GM18502 (cell line): Measurements from ENCODE around the gene NEDD4L.

ENCODE experiments used
- ATAC-seq: cut with Tn5 transposase; IDR thresholded peaks from one replicate; pipeline ENCODE4 v1.9.1; 2021; ENCODE audit warnings: mild to moderate bottlenecking; ENCODE audit not compliant: unreplicated experiment, poor library complexity

The NEDD4L gene

GRCh38 chr18:58201268-58201667, 157.2 kb downstream of the NEDD4L start:
- no peak for ATAC-seq

GRCh38 chr18:58201733-58202730, 158.0 kb downstream of the NEDD4L start:
- ATAC-seq = no peak

GRCh38 chr18:58204776-58205442, 160.9 kb downstream of the NEDD4L start:
- no peak for ATAC-seq

- ATAC-seq = no peak
Measured at GRCh38 chr18:58205443-58206160, 161.6 kb downstream of the NEDD4L start.

GRCh38 chr18:58207520-58208152, 163.6 kb downstream of the NEDD4L start:
- ATAC-seq = no peak

- no peak for ATAC-seq
Measured at GRCh38 chr18:58208207-58208932, 164.3 kb downstream of the NEDD4L start.

- ATAC-seq = no peak
Measured at GRCh38 chr18:58209326-58209725, 165.3 kb downstream of the NEDD4L start.

- no peak for ATAC-seq
Measured at GRCh38 chr18:58211510-58211909, 167.5 kb downstream of the NEDD4L start.

- no peak for ATAC-seq
Measured at GRCh38 chr18:58212274-58212673, 168.2 kb downstream of the NEDD4L start.

GRCh38 chr18:58213440-58213839, 169.4 kb downstream of the NEDD4L start:
- no peak for ATAC-seq

GRCh38 chr18:58215011-58215410, 171.0 kb downstream of the NEDD4L start:
- no peak for ATAC-seq

- peak; percentile 54 for ATAC-seq
Measured at GRCh38 chr18:58216071-58216481, 172.1 kb downstream of the NEDD4L start.

- ATAC-seq = no peak
Measured at GRCh38 chr18:58217052-58217451, 173.0 kb downstream of the NEDD4L start.

GRCh38 chr18:58218117-58218516, 174.1 kb downstream of the NEDD4L start:
- no peak for ATAC-seq

- no peak for ATAC-seq
Measured at GRCh38 chr18:58221060-58221725, 177.2 kb downstream of the NEDD4L start.

- ATAC-seq = no peak
Measured at GRCh38 chr18:58222432-58223125, 178.6 kb downstream of the NEDD4L start.

- ATAC-seq = no peak
Measured at GRCh38 chr18:58223717-58224424, 179.8 kb downstream of the NEDD4L start.

GRCh38 chr18:58224425-58224750, 180.4 kb downstream of the NEDD4L start:
- ATAC-seq = no peak
